Activated gamma-delta T cell treated with Interleukin-2 at 50 U/mL for 16 hours (primary cell): ENCODE measurements around the gene TSPAN4.

ENCODE experiments used
- DNase-seq: peaks from one replicate; pipeline ENCODE4 v3.0.0-alpha.2; 2020

Gene TSPAN4, protein sequence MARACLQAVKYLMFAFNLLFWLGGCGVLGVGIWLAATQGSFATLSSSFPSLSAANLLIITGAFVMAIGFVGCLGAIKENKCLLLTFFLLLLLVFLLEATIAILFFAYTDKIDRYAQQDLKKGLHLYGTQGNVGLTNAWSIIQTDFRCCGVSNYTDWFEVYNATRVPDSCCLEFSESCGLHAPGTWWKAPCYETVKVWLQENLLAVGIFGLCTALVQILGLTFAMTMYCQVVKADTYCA

DNA sequence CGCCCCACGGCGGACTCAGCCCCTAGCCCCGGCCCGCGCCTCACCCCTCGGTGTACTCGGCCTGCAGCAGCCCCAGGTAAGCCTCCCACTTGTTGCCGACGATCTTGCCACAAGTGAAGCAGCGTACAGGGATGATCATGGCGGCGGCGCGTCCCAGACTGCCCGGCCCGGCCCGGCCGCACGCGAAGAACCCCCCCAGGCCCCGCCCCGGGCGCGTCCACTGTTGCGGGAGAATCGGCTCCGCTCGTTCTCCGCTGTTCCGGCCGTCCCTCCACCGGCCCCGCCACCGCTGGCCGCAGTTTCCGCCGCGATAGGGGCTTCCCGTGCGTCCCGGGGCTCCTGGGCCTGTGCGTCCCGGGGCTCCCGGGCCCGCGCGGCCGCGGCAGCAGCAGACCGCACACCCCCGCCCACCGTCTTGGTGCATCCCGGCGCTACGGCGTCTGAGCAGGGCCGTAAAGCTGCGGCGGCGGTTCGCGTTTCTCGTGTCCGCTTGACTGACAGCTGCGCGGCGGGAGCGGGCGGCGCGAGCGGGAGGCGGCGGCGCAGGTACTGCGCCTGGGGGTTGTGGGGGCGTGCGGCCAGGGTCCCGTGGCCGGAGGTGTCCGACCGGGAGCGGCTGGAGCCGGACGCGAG, at the start of gene TSPAN4, which contains the start of gene POLR2L:
TSPAN4 (plus strand) TSS at position 483 of the 633 bp plus-strand sequence. CDS start 7,453 bp downstream, outside the sequence.
POLR2L (minus strand) TSS at position 160 of the 633 bp plus-strand sequence; CDS start at position 139, 21 bp downstream.
- DNase-seq = peak; percentile 88

DNA sequence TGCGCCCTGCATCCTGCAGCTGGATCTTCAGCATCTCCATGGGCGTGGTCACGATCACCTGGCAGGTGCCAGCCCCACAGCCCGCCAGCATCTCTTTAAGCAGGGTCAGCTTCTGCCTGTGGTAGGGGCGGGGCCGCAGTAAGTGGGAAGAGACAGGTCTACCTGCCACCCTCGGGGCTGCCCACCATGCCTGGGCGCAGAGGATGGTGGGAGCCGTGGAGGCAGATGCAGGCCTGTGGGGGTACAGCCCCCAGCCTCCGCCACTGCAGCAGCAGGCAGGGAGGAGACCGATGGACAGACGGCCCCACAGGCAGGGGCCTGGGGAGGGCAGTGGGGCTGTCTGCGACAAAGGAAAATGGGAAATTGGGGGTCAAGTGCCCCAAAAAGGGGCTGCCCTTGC, 49.8 kb upstream of the TSPAN4 start:
- DNase-seq = no peak

DNA sequence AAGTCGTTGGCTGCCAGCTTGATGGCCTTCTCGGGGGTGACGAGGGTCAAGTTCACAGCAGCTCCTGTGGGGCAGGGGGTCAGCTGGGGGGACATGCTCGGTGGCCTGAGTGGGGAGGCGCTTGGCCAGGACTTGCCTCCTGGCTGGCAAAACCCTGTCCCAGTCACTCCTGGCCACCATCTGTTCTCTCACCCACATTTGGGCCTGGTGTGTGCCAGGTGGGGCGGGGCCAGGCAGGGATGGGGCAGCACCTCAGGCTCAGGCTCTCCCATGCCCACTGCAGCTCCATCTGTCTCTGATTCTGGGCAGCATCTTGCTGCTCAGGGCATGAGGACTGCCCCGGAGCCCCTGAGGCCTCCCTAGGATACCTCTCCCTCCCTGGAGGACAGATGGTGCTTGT, 49.1 kb upstream of the TSPAN4 start:
- no peak for DNase-seq

DNA sequence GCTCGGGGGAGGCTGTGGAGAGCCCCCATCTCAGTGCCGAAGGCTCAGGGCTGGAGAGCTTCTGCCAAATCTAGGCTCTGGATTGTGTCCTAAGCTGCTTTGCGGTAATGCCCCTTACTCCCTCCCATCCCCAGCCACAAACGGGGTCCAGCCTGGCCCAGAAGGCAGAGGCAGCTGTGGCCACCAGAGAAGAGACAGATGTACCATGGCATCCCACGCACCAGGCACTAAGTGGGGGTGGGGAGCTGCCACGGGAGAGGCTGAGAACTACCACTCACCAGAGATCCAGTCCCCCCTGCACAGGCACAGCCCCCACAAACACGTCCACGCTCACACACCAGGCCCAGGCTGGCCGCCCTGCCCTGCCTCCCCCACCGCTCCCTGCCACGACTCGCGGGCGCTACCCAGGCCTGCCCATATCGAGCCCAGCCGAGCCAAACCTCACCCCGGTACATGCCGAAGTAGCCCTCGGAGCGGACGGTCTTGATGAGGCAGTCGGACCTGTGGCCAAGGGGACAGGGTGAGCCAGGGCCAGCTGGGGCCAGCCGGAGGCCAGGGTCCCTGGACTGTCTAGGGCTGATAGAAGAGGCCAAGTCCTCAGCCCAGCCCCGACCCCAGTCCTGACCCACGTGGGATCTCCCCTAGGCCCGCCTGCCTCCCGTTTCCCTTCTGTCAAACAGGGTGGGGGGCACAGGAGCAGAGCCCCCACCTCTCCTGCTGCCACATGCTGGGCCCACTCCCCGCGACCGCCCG, 48.5 kb upstream of the TSPAN4 start:
- no peak for DNase-seq

DNA sequence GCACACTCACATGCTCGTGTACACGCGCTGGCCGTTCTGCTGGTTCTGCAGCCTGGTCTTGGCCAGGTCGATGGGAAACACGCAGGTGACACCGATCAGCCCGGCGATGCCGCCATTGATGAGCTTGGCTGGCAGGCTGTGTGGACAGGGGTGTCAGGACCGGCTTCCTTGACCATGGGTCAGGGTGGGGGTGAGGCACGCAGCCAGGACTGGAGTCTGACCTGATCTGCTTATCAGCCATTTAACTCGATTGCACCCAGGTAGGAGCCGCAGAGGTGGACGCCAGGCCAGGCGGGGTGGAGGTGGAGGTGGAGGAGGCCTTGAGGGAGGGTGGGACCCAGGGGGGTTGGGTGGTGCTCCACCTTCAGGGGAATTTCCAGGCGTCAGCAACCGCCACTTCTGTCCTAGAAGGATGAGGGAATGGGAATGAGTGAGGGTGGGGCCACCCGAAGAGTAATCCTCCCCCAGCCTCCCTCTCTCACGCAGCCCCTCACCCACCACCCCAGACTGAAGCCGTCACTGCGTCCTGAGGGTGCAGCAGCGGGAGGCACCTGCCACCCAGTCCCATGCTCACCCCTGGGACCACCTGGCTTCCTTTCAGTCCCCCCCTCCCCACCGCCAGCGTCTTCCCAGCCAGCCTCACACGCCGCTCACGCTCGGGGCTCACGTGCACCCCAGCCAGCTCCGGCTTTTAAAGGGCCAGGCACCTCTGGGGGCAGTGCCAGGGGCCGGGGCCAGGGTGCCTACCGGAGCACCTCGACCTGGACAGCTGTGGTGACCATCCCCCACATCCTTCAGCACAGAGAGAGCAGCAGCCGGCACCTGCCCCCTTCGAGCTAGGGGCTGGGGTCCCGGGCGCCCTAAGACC, 47.7 kb upstream of the TSPAN4 start:
- no peak for DNase-seq

DNA sequence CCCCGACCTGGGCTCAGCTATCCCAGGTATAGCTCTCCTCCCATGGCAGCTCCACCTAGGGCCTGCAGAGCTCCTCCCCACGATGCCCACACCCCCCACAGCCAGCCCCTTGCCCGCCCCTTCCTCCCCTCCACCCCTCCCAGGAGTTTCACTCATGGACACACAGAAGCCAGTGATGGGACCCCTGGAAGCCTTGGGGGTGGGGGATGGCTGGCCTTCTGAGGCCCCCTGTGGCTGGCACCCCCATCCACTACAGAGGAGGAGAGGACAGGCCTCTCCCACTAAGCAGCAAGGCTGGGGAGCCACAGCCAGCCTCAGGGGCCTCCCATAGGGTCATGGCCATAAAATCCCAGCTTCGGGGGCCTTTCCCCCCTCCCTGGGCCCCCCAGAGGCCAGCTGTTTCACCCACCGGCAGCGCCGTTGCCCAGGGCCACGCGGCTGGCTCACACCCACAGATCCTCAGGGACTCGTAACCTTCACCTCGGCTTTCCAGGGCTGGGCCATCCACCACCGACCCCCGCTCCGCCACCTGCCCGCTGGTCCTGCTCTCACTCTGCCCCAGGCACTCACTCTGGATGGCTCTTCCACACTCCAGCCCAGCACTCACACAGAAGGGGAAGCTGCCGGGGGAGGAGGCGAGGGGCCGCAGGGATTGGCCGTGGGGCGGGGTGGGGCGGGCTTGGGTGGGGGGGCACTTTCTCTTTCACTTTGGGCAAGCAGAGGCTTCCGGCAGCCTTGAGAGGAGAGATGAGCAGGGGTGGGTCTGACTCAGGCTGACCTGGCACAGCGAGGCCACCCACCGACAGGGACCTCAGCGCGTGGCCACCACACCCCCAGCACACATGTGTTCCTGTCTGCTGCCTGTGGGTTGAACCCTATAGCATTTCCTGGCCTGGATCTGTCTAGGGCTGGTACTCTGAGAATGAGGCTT, 46.8 kb upstream of the TSPAN4 start:
- DNase-seq = peak; percentile 72

DNA sequence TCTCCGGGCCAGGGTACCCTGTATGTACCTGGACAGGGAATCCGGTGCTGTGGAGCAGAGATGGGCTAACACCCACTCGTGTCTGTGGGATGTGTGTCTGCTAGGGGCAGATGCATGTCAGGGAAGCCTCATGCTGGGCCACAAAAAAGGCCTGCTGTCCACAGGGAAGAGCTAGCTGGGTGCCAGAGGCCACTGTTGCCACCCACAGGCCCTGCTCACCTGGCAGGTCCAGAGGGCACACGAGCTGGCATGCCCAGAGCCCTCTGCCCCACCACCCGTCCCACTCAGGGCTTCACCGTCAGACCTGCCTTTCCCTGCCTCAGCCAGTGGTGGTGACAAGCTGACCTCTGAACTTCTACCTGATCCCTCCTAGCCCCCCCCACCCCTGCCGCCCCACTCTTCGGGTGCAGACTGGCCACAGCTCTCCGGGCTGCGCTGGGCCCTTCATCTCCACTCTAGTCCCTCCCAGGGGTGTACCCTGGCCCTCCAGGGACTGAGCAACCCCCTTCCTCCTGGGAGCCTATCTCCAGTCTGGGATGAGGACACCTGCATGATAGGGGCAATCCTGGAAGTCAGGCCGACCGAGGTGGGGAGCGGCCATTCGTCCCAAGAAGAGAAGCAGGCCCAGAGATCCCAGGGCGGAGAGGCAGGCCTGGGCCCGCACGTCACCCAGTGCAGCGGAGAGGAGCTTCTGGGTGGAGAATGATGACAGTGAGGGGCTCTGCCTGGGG, 45.9 kb upstream of the TSPAN4 start:
- no peak for DNase-seq

DNA sequence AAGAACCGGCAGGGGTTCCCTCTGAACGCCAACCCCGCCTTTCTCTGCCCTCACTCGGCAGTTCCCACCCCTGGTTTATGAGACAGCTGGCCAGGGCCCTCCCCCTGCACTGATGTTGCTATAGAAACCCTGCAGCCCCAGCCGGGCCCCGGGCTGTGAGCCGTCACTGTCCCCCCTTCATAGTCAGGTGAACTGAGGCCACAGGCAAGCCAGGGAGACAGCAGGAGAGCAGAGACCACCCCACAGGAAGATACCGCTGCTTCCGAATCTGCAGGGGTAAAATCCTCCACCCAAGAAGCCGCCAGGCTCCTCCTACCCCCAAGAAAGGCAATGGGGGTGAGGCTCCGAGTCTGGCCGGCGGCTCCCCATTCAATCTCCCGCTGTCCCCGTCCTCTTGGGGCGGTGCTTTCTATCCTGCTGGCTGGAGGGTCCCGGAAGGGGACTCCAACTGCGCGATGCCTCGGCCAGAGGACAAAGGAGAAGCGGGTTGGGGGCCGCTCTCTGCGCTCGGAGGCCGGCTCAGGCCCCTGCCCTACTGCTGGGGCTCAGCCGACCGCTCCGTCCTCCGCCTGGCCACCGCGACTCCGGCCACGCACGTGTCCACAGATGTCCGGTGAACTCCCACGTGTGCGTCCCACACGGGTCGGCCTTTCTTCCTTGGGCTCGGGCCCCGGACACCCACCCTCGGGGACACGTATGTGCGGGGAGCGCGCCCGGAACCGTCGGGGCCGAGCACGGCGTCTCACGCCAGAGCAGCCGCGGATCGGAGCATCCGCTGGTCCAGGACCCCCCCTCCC, 45.2 kb upstream of the TSPAN4 start:
- DNase-seq = peak; percentile 66

DNA sequence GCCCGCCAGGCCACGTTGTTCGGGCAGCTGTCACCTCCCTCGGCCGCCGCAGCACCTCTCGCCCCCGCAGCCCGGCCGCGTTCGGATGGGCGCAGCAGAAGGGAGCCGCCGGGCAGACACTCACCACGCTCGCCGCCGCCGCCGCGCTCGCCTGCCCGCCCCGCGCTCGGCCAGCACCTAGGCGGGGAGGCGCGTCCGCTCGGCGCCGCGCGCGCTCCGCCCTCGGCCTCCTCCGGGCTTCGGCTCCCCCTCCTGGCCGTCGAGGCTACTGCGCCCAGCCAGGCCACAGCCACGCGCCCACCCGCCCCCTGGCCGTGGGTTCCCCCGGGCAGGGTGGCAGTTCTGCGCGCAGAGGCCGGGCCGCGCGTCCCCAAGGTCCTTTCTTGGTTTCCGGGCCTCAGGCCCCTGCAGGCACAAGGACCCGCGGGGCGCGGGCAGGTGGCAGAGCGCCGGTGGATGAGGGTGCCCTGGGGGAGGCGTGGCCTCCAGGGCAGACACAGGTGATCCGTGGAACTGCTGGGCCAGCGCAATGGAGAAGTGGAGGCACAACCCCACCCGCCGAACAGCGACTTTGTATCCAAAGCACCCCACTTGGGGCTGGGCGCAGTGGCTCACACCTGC, 44.4 kb upstream of the TSPAN4 start, which contains the start of gene SLC25A22:
SLC25A22 (minus strand) TSS at position 189 of the 621 bp plus-strand sequence. CDS start 3,275 bp downstream, outside the sequence.
- DNase-seq = peak; percentile 82

DNA sequence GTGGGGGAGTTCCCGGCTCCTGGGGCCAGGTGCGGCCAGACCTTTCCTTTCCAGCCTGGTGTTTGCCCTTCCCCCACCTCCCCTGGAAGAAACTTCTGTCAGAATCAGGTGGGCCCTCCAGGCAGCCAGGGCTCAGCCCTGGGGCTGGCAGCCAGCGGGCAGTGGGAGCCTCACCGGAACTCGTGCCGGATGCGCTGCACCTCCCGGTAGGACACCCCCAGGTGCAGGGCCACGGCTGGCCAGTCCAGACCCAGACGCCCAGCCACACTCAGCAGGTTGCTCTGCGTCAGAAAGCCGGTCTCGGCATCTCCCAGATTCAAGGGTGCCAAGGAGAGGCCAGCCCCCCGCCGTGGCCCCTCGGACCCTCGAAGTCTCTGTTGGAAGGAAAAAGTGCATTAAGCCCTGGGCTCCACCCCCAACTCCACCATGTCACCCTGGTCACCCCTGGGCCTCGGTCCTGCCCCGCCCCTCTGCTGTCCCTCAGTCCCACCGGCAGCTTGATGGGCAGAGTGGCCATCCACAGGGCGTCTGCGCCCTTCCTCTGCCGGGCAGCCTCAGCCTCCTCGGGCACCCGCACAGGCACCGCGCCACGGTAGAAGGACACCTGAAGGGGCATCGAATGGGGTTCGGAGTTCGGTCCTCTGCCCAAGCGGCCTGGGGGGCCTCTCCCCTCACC, 42.9 kb upstream of the TSPAN4 start:
- no peak for DNase-seq

DNA sequence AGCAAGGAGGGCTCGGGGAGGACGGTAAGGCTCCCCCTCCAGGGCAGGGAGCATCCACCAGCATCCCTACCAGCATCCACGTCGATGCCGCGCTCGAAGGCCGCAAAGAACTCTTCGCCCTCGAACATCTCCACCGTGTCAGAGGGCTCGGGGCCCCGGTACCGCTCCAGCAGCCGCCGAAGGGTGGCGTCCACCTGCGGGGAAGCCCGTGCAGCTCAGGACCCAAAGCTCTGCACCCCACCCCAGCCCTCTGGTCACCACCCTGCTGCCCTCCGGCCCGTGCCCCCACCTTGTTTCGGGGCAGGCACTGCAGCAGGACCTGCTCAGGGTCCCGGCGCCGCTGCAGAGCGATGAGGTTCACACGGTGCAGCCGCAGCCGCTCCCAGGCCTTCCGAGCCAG, 42.2 kb upstream of the TSPAN4 start:
- no peak for DNase-seq

DNA sequence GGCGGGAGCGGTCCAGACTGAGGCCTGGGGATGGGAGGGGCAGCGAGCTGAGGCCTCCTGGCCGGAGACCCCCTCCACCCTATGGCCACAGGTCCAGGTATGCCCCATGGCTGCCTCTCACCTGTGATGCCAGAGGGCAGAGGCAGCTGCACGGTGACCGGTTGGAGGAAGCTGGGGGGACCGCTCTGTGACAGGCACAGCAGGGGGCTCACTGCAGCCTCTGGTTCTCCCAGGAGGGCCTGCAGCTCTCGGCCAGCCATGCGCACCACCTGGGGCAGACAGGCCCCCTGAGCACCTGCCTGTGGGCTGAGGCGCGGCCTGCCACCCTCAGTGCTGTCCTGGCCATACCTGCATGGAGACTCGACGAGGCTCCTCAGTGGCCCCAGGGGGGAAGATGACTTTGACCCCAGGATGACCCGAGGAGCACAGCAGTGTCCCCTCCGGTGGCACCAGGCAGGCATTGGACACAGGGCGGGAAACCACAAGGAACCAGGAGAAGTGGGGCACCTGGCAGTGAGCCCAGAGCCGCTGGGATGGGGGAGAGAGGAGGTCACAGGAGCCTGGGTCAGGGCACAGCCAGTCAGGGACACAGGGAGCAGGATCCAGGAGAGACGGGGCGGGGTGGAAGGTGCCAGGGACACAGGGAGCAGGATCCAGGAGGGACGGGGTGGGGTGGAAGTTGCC, 41.4 kb upstream of the TSPAN4 start:
- DNase-seq = no peak

DNA sequence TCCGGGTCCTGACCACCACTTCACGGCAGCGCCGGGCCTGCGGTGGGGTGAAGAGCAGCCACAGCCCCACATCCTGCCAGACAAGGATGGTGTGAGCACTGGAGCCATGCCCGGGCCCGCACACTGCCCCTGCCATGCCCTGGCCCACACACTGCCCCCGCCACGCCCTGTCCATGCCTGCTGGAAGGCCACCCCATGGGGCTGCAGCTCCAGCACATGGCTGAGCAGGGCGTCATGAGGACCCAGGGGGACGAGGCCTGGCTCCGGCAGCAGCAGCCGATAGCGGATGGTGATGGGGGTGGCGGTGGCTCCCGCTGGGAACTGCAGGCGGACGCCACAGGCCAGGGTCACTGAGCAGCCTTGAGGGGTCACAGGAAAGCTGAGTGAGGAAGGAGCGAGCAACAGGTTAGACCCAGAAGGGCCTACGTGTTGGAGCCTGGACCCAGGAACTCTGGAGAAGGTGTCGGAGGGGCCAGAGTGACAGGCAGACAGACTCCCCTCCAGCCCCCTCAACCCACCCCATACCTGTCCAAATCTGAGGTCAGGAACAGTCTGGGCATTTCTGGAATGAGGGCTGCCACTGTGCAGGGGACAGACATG, 40.5 kb upstream of the TSPAN4 start:
- no peak for DNase-seq

DNA sequence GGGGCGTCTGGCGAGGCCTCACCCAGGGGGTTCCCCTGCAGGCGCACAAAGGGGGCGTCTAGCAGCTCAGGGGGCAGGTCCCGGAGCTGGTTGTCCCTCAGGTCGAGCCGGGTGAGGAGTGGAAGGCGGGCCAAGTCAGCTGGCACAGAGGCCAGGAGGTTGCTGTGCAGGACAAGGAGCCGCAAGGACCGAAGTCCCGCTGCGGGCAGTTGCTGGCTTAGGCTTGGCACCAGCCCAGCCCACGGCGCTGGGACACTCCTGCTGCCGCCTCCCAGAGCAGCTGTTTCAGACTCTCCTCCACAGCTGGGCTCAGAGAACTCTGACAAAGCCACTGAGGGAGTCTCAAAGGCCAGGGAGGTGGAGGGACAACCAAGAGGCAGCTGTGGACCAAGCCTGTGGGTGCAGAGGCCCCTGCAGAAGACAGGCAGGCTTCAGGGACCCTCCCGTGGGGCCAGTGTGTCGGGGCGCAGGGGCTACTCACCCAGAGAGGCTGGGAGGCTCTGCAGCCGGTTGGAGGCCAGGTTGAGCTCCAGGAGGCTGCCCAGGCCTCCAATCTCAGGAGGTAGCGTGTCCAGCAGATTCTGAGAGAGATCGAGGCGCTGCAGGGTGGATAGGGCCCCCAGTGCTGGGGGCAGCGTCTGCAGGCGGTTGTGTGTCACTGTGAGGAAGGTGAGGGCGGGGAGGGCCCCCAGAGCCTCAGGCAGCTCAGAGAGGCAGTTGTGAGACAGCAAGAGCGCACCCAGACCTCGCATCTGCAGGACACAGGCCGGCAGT, 39.8 kb upstream of the TSPAN4 start:
- DNase-seq = no peak

DNA sequence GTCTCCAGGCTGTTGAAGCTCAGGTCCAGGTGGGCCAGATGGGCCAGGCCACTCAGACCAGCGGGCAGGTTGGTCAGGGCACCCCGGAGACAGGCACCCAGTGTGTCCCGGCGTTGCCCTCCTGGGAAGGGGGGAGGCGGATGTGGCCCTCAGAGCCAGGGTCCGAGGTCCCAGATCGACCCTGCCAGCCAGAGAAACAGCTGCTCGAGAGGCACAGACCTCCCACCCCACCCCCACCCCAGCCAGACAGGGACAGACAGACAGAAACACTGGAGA, 39.2 kb upstream of the TSPAN4 start:
- DNase-seq = no peak

DNA sequence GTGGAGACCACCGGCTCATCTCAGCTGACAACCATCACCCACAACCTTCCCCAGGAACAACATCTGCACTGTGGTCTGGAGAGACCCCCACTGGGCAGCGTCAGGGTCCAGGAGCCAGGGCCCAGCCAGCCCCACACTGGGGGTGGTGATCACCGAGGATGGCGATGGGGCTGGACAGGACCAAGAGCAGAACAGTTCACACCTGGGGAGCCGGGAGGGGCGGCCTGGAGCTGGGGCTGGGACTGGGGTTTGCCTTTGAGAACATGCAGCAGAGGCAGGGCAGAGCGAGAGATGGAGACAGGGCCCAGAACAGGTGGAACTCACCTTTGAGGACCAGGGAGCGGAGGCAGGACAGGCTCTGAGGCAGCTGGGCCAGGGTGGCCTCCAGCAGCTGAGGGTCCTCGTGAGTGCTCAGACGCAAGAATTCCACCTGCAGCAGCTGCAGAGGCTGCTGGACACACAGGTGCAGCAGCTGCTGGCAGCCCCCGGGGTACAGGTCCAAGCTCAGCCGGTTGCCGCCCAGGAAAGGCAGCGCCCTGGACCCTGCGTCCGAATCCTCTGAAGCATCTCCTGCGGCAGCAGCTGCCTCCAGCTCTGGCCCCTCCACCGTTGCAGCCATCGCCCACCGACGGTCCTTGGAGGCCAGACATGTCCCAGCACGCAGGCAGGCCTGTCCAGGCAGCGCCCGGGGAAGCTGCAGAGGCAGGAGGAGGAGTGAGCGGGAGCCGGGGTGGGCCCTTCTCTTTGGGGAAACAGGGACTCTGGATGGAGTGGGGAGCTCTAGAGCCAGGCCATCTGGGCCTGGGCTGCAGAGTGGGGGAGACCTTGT, 38.7 kb upstream of the TSPAN4 start:
- no peak for DNase-seq

DNA sequence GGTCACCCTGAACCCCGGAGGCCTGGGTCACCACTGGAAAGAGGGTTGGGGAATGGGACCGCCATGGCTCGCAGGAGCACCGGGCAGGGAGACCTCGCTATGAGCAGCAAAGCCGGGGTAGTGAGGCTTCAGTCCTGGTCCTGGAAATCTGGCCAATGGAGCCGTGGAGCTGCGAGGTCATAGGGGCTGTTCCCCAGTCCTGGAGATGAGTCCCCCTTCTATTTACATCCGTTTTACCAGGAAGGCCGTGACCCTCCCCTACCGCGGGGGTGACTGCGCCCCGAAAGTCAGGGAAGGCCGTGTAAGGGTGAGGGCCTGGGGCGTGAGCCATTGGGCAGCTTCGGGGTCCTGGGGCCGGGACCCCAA, 38.1 kb upstream of the TSPAN4 start:
- no peak for DNase-seq
